Astrocyte (in vitro differentiated cells and primary cell): Measurements from ENCODE around the gene FBLN5. TPM values are rescaled to one million over a fixed set of nuclear protein-coding genes. Genes with fewer than 3 reads are reported as not detected.

Experiments used
- DNase-seq: peaks from one replicate; pipeline ENCODE4 v3.0.0-alpha.2; 2010; ENCODE audit warnings: low read depth
- FAIRE-seq: peaks from 2 replicates; lab custom pipeline; 2011; peaks lifted over from hg19 to GRCh38; lab: Jason Lieb, UNC
- H2AFZ ChIP-seq: 2 replicates; pipeline ENCODE4 v1.6.0; 2012; ENCODE audit warnings: low read depth, low read length, inconsistent platforms
- H3K27ac ChIP-seq: 2 replicates; pipeline ENCODE4 v1.5.1; 2011; ENCODE audit warnings: low read depth, low read length, inconsistent platforms
- H3K27me3 ChIP-seq: 2 replicates; pipeline ENCODE4 v1.6.0; 2011; ENCODE audit warnings: low read length, inconsistent platforms; ENCODE audit not compliant: insufficient read depth
- H3K36me3 ChIP-seq: 2 replicates; pipeline ENCODE4 v1.5.1; 2011; ENCODE audit warnings: low read length, inconsistent platforms; ENCODE audit not compliant: insufficient read depth
- H3K4me1 ChIP-seq: 2 replicates; pipeline ENCODE4 v1.5.1; 2011; ENCODE audit warnings: low read length, inconsistent platforms; ENCODE audit not compliant: insufficient read depth
- H3K4me2 ChIP-seq: 2 replicates; pipeline ENCODE4 v1.6.0; 2012; ENCODE audit warnings: low read length, inconsistent platforms
- H3K4me3 ChIP-seq: 2 replicates; pipeline ENCODE4 v1.5.1; 2011; ENCODE audit warnings: low read depth, mild to moderate bottlenecking, low read length, inconsistent platforms; ENCODE audit not compliant: insufficient read depth
- H3K79me2 ChIP-seq: 2 replicates; pipeline ENCODE4 v1.6.0; 2012; ENCODE audit warnings: mild to moderate bottlenecking, low read length, inconsistent platforms; ENCODE audit not compliant: insufficient read depth
- H3K9ac ChIP-seq: 2 replicates; pipeline ENCODE4 v1.6.0; 2012; ENCODE audit warnings: mild to moderate bottlenecking, low read length, inconsistent platforms
- H3K9me3 ChIP-seq: 2 replicates; pipeline ENCODE4 v1.5.1; 2012; ENCODE audit warnings: low read depth, mild to moderate bottlenecking, low read length, inconsistent platforms; ENCODE audit not compliant: insufficient read depth
- H4K20me1 ChIP-seq: 2 replicates; pipeline ENCODE4 v1.6.0; 2012; ENCODE audit warnings: low read length, inconsistent platforms; ENCODE audit not compliant: insufficient read depth
- H3K27ac Mint-ChIP-seq: one replicate; pipeline ENCODE4 v1.8.0; 2021; ENCODE audit warnings: mild to moderate bottlenecking, mixed read lengths; ENCODE audit not compliant: unreplicated experiment
- H3K27me3 Mint-ChIP-seq: one replicate; pipeline ENCODE4 v1.8.0; 2021; ENCODE audit warnings: low read depth, mixed read lengths; ENCODE audit not compliant: unreplicated experiment
- H3K36me3 Mint-ChIP-seq: one replicate; pipeline ENCODE4 v1.8.0; 2021; ENCODE audit warnings: low read depth, mixed read lengths; ENCODE audit not compliant: unreplicated experiment
- H3K4me1 Mint-ChIP-seq: one replicate; pipeline ENCODE4 v1.8.0; 2021; ENCODE audit warnings: low read depth, mixed read lengths; ENCODE audit not compliant: unreplicated experiment
- H3K4me3 Mint-ChIP-seq: one replicate; pipeline ENCODE4 v1.8.0; 2021; ENCODE audit warnings: mild to moderate bottlenecking, moderate library complexity, mixed read lengths; ENCODE audit not compliant: unreplicated experiment
- H3K9me3 Mint-ChIP-seq: one replicate; pipeline ENCODE4 v1.8.0; 2021; ENCODE audit warnings: mild to moderate bottlenecking, mixed read lengths; ENCODE audit not compliant: unreplicated experiment
- EZH2 ChIP-seq: IDR thresholded peaks from 2 replicates; pipeline ENCODE4 v1.6.1; 2012; ENCODE audit warnings: mild to moderate bottlenecking, low read length, inconsistent platforms; ENCODE audit not compliant: insufficient read depth
- total RNA-seq: library from RNA; stranded (reverse); gene quantifications from 2 replicates; pipeline ENCODE4 v1.2.1, GENCODE V29; 2021
- TF ChIP-seq, protein P1 (sequence below): IDR thresholded peaks from 2 replicates; pipeline ENCODE4 v1.5.1; 2011; ENCODE audit warnings: low read depth, mild to moderate bottlenecking, inconsistent platforms, low read length, moderate library complexity; ENCODE audit not compliant: insufficient read depth

FBLN5 gene
- total RNA-seq, 1 donor from 2014 or later, result 12.5 TPM

DNA sequence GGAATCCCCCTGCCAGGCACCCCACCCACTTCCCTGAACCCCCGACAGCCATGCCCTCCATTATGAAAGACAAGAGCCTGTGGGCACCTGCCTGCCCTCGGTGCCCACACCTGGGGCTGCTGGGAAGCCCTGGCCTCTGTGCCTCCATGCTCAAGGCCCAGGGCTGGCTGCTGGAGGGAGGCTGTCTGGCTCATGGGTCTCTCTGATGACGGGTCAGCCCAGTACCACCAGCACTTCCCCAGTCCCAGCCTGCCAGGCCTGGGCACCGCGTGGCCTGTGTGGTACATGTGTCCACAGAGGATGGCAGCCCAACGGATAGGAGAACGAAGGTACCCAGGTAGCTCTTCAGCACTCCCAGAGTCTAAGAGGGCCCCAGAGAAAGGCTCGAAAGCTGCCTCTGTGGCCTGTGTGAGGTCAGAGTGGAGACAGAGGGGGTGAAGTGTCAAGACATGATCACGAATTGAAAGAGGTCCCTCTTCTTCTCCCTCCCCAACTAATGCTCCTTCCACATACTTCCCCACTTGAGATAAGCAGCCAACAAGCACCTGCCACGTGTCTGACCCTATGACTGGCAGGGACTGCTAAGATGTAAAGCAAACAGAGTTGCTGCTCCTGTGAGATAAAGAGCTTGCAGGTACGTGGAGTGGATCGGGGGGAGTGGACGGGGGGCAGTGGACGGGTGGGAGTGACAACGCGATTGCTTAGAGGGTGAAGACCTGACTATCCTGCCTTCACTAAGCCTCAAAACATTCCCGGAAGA lies 21.2 kb downstream of the FBLN5 start:
- no peak overlapping the region for H3K27ac Mint-ChIP-seq
- peaks cover 7% of the 10 kb centered on the region for H3K36me3 Mint-ChIP-seq
- no peaks in the 10 kb centered on the region for H3K27me3 ChIP-seq
- H3K9me3 Mint-ChIP-seq, result no peaks in the 10 kb centered on the region
- H3K36me3 ChIP-seq, result no peaks in the 10 kb centered on the region
- FAIRE-seq (no peak), DNase-seq (no peak)
- no peak overlapping the region for H2AFZ ChIP-seq
- no peak overlapping the region for H3K9ac ChIP-seq
- no peaks in the 10 kb centered on the region for H3K79me2 ChIP-seq
- no peak overlapping the region for H3K4me2 ChIP-seq
- no peaks in the 10 kb centered on the region for H3K9me3 ChIP-seq
- H3K4me3 ChIP-seq, result no peak overlapping the region
- peaks cover 10% of the 10 kb centered on the region for H3K4me1 Mint-ChIP-seq
- no peaks in the 10 kb centered on the region for H4K20me1 ChIP-seq
- no peak overlapping the region for H3K4me3 Mint-ChIP-seq
- no peak overlapping the region for H3K27ac ChIP-seq
- TF ChIP-seq, protein P1, sequence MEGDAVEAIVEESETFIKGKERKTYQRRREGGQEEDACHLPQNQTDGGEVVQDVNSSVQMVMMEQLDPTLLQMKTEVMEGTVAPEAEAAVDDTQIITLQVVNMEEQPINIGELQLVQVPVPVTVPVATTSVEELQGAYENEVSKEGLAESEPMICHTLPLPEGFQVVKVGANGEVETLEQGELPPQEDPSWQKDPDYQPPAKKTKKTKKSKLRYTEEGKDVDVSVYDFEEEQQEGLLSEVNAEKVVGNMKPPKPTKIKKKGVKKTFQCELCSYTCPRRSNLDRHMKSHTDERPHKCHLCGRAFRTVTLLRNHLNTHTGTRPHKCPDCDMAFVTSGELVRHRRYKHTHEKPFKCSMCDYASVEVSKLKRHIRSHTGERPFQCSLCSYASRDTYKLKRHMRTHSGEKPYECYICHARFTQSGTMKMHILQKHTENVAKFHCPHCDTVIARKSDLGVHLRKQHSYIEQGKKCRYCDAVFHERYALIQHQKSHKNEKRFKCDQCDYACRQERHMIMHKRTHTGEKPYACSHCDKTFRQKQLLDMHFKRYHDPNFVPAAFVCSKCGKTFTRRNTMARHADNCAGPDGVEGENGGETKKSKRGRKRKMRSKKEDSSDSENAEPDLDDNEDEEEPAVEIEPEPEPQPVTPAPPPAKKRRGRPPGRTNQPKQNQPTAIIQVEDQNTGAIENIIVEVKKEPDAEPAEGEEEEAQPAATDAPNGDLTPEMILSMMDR, result no peak
- TF ChIP-seq EZH2, result no peak
- peaks cover 18% of the 10 kb centered on the region for H3K27me3 Mint-ChIP-seq
- peaks cover 5% of the 10 kb centered on the region for H3K4me1 ChIP-seq

GRCh38 chr14:91925727-91926121 lies 21.8 kb downstream of the FBLN5 start:
- H3K4me3 Mint-ChIP-seq, result no peak overlapping the region
- H3K36me3 ChIP-seq, result no peaks in the 10 kb centered on the region
- no peak overlapping the region for H3K4me2 ChIP-seq
- no peak overlapping the region for H3K27ac Mint-ChIP-seq
- H3K27me3 Mint-ChIP-seq, result peaks cover 17% of the 10 kb centered on the region
- H3K4me3 ChIP-seq, result no peak overlapping the region
- H3K27me3 ChIP-seq, result no peaks in the 10 kb centered on the region
- DNase-seq, result no peak
- no peak for FAIRE-seq
- TF ChIP-seq, protein P1, result no peak
- TF ChIP-seq EZH2, result no peak
- H3K27ac ChIP-seq, result no peak overlapping the region
- no peaks in the 10 kb centered on the region for H3K9me3 ChIP-seq
- no peaks in the 10 kb centered on the region for H3K9me3 Mint-ChIP-seq
- peaks cover 4% of the 10 kb centered on the region for H3K36me3 Mint-ChIP-seq
- H3K79me2 ChIP-seq, result no peaks in the 10 kb centered on the region
- no peaks in the 10 kb centered on the region for H4K20me1 ChIP-seq
- peaks cover 10% of the 10 kb centered on the region for H3K4me1 Mint-ChIP-seq
- no peak overlapping the region for H2AFZ ChIP-seq
- no peak overlapping the region for H3K9ac ChIP-seq
- peaks cover 5% of the 10 kb centered on the region for H3K4me1 ChIP-seq

DNA sequence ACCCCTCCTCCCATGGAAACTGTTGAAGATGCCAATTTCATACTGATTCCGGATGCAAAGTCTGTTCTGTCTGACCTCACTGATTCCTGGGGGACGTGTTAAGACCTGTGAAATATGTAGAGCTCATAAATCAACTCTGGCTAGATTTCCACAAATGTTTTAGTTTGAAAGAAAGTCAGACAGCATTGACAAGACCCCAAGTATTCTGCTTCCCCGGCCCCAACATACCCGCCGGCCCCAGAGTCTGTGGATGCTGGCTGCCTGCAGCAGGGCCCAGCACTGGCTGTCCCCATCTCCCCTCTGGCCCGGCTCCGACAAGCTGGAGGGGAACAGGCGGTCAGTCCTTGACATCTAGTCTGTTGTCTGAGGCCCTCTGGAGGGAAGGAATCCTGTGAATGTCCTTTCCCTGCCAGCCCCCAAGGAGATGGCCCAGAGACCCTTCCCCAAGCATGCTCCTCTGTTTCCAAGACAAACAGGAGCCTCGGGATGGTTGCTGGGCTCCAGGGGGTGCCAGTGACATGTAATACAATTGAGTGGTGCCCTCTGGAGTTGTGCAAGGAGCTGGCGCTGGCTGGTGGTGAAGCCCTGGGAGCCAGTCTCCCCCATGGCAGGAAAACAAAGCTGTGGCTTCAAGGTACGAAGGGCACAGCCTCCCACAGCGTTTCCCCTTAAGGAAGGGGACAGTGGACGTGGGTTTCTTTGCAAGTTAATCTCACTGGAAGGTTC lies 22.3 kb downstream of the FBLN5 start:
- H3K79me2 ChIP-seq, result no peaks in the 10 kb centered on the region
- no peaks in the 10 kb centered on the region for H3K9me3 ChIP-seq
- no peak overlapping the region for H3K4me2 ChIP-seq
- H3K36me3 ChIP-seq, result no peaks in the 10 kb centered on the region
- H4K20me1 ChIP-seq, result no peaks in the 10 kb centered on the region
- peaks cover 4% of the 10 kb centered on the region for H3K36me3 Mint-ChIP-seq
- no peaks in the 10 kb centered on the region for H3K9me3 Mint-ChIP-seq
- H3K4me3 Mint-ChIP-seq, result no peak overlapping the region
- H3K27me3 Mint-ChIP-seq, result peaks cover 17% of the 10 kb centered on the region
- no peak for FAIRE-seq
- H3K27ac ChIP-seq, result no peak overlapping the region
- peaks cover 5% of the 10 kb centered on the region for H3K4me1 ChIP-seq
- no peak for TF ChIP-seq EZH2
- TF ChIP-seq, protein P1, result no peak
- no peaks in the 10 kb centered on the region for H3K27me3 ChIP-seq
- no peak overlapping the region for H3K4me3 ChIP-seq
- peak; percentile 44 for DNase-seq
- no peak overlapping the region for H3K9ac ChIP-seq
- H3K27ac Mint-ChIP-seq, result no peak overlapping the region
- no peak overlapping the region for H2AFZ ChIP-seq
- peaks cover 4% of the 10 kb centered on the region for H3K4me1 Mint-ChIP-seq
